GM13976 (cell line): ENCODE measurements around the gene KRT13.
A peak's percentile ranks its signal among the peaks of the same experiment; 100 is the strongest.

Source experiments
- DNase-seq: peaks from one replicate; pipeline ENCODE4 v3.0.0; 2012; ENCODE audit warnings: low spot score
- CTCF ChIP-seq: IDR thresholded peaks from 2 replicates; pipeline ENCODE4 v1.5.1; 2012; ENCODE audit warnings: borderline replicate concordance, mild to moderate bottlenecking; ENCODE audit not compliant: insufficient read depth; ENCODE audit errors: extremely low read depth, missing control alignments, control extremely low read depth
- in situ Hi-C: fragments of 300-500 bp; cut with MboI; formaldehyde crosslinking; loops from one replicate; pipeline ENCODE4 v1.12.0; 2022; ENCODE audit warnings: low sequenced_read_pairs, mixed read lengths, inconsistent platforms; ENCODE audit not compliant: unreplicated experiment

The KRT13 gene

GRCh38 chr17:41489531-41489930 lies 15.9 kb downstream of the KRT13 start, which contains the start of gene KRT36:
TSS of gene KRT36 (minus strand) at chr17:41489910. CDS start at chr17:41489864, 46 bp downstream.
- in situ Hi-C loops = no loop called here
- DNase-seq = no peak
- no peak for TF ChIP-seq CTCF

GRCh38 chr17:41486809-41487530 lies 18.4 kb downstream of the KRT13 start:
- DNase-seq = peak; percentile 69
- in situ Hi-C loops = no loop called here
- TF ChIP-seq CTCF = peak; percentile 44

GRCh38 chr17:41486316-41486715 lies 19.1 kb downstream of the KRT13 start:
- DNase-seq = no peak
- in situ Hi-C loops = no loop called here
- no peak for TF ChIP-seq CTCF

GRCh38 chr17:41484920-41485904 lies 20.2 kb downstream of the KRT13 start:
- TF ChIP-seq CTCF = no peak
- in situ Hi-C loops = no loop called here
- no peak for DNase-seq

- no peak for DNase-seq
- in situ Hi-C loops = no loop called here
- no peak for TF ChIP-seq CTCF
These were observed 21.2 kb downstream of the KRT13 start for GRCh38 chr17:41483991-41484826.

- in situ Hi-C loops = no loop called here
- no peak for TF ChIP-seq CTCF
- DNase-seq = no peak
These were observed 21.9 kb downstream of the KRT13 start for GRCh38 chr17:41483531-41483930.
